HCEC 1CT (cell line): Measurements from ENCODE around the gene CCDC88A.
"Not testable (repeated sequence)": the region's sequence is repeated elsewhere in the genome, so short reads cannot be mapped to it uniquely, and the experiment has no call there.

Source experiments
- DNase-seq: peaks from one replicate; pipeline ENCODE4 v3.0.0-alpha.2; 2017

CCDC88A gene

GRCh38 chr2:55296393-55296792 lies 123.3 kb downstream of the CCDC88A start:
- DNase-seq: no peak

GRCh38 chr2:55283083-55283482 lies 136.6 kb downstream of the CCDC88A start:
- no peak for DNase-seq

GRCh38 chr2:55282110-55282917 lies 137.3 kb downstream of the CCDC88A start:
- peak; percentile 90 for DNase-seq

- not testable (repeated sequence) for DNase-seq
Measured at GRCh38 chr2:55280851-55281546, 138.7 kb downstream of the CCDC88A start.

- not testable (repeated sequence) for DNase-seq
Measured at GRCh38 chr2:55279859-55280424, 139.7 kb downstream of the CCDC88A start.

- not testable (repeated sequence) for DNase-seq
Measured at GRCh38 chr2:55279214-55279835, 140.3 kb downstream of the CCDC88A start.

GRCh38 chr2:55277310-55277709 lies 142.3 kb downstream of the CCDC88A start:
- DNase-seq: no peak

- not testable (repeated sequence) for DNase-seq
Measured at GRCh38 chr2:55274346-55274745, 145.3 kb downstream of the CCDC88A start.

GRCh38 chr2:55269645-55269990 lies 150.0 kb downstream of the CCDC88A start:
- DNase-seq: no peak

GRCh38 chr2:55268907-55269644 lies 150.6 kb downstream of the CCDC88A start, which contains the start of gene MTIF2:
Gene MTIF2, minus strand, starts transcription at chr2:55269231. Its CDS starts 5,373 bp downstream, at chr2:55263858.
- peak; percentile 95 for DNase-seq

- no peak for DNase-seq
Measured at GRCh38 chr2:55268288-55268906, 151.3 kb downstream of the CCDC88A start.

- not testable (repeated sequence) for DNase-seq
Measured at GRCh38 chr2:55259586-55259985, 160.1 kb downstream of the CCDC88A start.

- no peak for DNase-seq
Measured at GRCh38 chr2:55252832-55253231, 166.8 kb downstream of the CCDC88A start.

GRCh38 chr2:55247025-55247424 lies 172.6 kb downstream of the CCDC88A start:
- DNase-seq: no peak

- no peak for DNase-seq
Measured at GRCh38 chr2:55245411-55245810, 174.2 kb downstream of the CCDC88A start.

- no peak for DNase-seq
Measured at GRCh38 chr2:55242617-55243016, 177.0 kb downstream of the CCDC88A start.

GRCh38 chr2:55241582-55241981 lies 178.1 kb downstream of the CCDC88A start:
- DNase-seq: not testable (repeated sequence)

GRCh38 chr2:55239656-55240222 lies 179.9 kb downstream of the CCDC88A start:
- DNase-seq: no peak
